ENCODE measurements around the gene NF2.
"Not testable (repeated sequence)": the region's sequence is repeated elsewhere in the genome, so short reads cannot be mapped to it uniquely, and the experiment has no call there.

Gene NF2

DNA sequence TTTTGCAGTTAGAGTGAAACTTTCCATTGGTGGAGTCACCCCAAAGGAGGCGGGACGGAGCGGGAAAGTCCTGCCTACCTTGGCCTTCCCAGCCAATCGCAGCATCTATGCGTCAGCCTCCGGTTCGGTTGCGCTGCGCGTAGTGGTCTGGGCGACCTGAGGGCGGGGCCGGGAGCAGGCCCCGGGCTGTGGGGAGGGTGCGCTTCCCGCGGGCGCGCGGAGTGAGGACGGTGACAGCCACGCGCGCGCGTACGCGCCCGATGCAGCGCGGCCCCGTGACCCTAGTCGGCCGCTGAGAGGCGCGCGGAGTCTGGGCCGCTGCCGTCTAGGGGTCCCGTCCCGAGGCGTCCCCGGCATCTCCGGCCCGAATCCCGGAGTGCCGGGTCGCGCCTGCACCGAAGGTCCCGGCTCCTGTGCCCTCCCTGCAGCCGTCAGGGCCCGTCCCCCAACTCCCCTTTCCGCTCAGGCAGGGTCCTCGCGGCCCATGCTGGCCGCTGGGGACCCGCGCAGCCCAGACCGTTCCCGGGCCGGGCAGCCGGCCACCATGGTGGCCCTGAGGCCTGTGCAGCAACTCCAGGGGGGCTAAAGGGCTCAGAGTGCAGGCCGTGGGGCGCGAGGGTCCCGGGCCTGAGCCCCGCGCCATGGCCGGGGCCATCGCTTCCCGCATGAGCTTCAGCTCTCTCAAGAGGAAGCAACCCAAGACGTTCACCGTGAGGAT is at the start of gene NF2:
Gene NF2, plus strand, starts transcription at position 276 of the 718 bp plus-strand sequence. Its CDS starts 366 bp downstream, at position 642.
- peak; percentile 65 to 100 (median 99) for DNase-seq

GRCh38 chr22:29555065-29555644 is 48.3 kb upstream of the NF2 start:
- peak in 43 of 56 donors; percentile 1 to 75 (median 25) for DNase-seq

- DNase-seq = no peak
Observed at GRCh38 chr22:29559030-29559429, 44.4 kb upstream of the NF2 start.

DNA sequence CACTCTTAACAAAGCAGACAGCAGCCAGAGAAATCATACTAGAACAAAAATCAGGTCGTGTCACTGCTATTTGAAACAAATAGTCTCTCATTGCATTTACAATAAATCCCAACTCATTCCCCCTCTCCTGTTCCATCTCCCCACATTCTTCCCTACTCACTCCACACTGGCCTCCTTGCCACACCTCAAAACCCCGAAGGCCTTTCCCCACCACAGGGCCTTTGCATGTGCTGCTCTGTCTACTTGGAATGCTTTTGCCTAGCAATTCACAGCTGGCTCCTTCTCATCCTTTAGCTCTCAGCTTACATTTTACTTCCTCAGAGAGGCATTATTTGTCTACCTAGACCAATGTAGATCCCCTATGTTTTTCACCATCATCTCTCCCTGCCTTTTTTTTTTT is 43.6 kb upstream of the NF2 start:
- no peak for DNase-seq

- DNase-seq = no peak
Observed at GRCh38 chr22:29563652-29564460, 39.6 kb upstream of the NF2 start.

GRCh38 chr22:29566513-29566912 is 36.9 kb upstream of the NF2 start:
- DNase-seq = not testable (repeated sequence)

- DNase-seq = no peak
Observed at GRCh38 chr22:29567338-29567737, 36.1 kb upstream of the NF2 start.

DNA sequence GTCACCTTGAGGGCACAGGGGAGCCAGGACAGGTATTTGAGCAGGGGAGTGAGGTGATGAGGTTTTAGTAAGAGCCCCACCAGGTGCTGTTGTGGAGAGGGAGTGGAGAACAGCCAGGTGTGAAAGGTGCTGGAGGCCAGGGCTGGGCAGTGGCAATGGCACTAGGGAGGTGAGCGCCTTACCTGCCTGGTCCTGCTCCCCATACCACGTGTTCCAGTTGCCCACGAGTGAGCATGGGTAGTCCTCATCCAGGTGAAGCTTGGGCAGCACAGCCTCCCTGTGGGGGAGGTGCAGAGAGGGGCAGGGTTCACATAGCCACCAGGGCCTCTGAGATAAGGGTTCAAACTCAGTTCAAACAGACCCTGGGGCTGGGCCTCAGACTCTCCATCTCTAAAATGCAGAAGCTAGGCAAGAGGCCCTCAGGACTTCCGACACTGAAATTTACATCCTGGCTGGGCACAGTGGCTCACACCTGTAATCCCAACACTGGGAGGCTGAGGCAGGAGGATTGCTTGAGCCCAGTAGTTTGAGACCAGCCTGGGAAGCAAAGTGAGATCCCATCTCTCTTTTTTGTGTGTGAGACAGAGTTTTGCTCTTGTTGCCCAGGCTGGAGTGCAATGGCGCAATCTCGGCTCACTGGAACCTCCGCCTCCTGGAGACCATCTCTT is 34.3 kb upstream of the NF2 start:
- no peak for DNase-seq

DNA sequence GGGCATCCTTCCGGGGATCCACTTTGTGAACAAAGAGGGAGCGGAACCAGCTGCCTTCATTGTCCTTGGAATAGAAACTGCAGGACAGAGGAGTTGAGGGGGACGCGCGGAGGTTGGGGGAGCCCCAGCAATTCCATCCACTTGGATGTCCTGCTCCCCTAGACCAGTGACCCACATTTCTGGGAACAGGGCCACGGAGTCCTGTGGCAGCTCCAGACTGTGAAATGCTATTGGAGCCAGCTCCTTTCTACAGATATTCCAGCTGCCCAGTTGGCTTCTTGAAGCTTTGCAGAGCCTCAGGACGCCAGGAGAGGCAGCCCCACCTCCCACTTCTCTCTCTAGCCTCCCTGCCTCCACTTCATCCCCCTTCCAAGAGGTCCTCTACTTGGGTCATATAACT is 33.0 kb upstream of the NF2 start:
- peak in 15 of 56 donors; percentile 3 to 45 (median 12) for DNase-seq

DNA sequence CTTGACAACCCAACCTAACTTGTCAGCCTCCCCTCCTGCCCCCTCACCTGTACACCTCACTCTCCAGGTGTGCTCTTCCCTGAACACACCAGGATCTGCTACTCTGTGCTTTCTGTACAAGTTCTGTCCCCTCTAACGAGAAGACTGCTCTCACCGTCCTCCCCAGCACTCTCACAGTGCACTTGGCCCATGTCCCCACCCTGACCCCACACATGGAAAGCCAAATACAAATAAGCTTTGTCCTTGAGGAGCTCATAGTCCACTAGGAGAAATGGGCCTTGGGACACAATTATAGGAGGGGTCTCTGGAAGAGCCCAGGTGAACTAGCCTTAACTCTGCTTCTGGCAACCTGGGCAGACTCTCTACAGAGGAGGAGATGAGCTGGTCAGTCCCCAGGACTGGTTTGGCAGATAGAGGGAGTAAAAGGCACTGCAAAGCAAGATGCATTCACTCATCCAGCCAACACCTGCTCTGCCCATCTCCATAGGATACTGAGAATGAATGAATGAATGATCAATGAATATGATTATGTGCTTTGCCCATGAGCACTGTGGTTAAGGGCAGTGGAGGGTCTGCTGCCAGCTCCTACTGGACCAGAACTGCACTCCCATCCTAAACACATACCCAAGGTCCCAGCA is 32.4 kb upstream of the NF2 start:
- DNase-seq = no peak

- no peak for DNase-seq
Observed at GRCh38 chr22:29574762-29575450, 28.5 kb upstream of the NF2 start.

- DNase-seq = no peak
Observed at GRCh38 chr22:29578462-29579200, 24.8 kb upstream of the NF2 start.

GRCh38 chr22:29580200-29580810 is 23.1 kb upstream of the NF2 start:
- no peak for DNase-seq

GRCh38 chr22:29581799-29582198 is 21.6 kb upstream of the NF2 start:
- peak in 1 of 56 donors; percentile 9 for DNase-seq

GRCh38 chr22:29584975-29585374 is 18.5 kb upstream of the NF2 start:
- no peak for DNase-seq

DNA sequence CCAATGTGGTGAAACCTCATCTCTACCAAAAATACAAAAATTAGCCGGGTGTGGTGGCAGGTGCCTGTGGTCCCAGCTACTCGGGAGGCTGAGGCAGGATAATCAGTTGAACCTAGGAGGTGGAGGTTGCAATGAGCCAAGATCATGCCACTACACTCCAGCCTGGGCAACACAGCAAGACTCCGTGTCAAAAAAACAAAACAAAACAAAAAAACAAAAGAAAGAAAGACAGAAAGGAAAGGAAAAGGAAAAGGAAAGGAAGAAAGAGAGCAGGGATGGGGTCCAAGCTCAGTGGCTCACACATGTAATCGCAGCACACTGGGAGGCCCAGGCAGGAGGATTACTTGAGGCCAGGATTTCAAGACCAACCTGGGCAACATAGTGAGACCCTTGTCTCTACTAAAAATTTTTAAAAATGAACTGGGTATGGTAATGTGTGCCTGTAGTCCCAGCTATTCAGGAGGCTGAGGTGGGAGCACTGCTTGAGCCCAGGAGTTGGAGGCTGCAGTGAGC is 17.2 kb upstream of the NF2 start:
- not testable (repeated sequence) for DNase-seq

GRCh38 chr22:29587938-29588699 is 15.3 kb upstream of the NF2 start:
- DNase-seq = no peak

- DNase-seq = no peak
Observed at GRCh38 chr22:29593923-29594322, 9.5 kb upstream of the NF2 start.
